ENCODE results near the gene ANKRD16.

DNA sequence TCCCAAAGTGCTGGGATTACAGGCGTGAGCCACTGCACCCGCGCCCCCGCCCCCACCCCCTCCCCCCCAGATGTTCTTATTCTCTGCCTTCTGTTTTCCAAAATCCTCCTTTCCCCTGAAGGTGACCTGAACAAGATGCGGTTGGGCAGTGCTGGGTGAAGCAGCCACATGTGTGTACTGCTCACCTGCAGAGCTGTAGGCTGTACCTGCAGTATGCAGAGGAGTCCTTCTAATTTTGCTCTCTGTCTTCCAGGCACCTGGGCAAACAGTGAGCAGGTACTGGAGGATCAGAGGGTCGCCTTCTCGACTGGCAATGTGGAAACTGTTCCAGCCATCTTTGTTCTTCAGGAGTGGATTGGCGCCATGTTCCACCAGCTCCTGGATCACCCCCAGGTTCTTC, 2.1 kb downstream of the ANKRD16 start:
- TF ChIP-seq, protein P1, sequence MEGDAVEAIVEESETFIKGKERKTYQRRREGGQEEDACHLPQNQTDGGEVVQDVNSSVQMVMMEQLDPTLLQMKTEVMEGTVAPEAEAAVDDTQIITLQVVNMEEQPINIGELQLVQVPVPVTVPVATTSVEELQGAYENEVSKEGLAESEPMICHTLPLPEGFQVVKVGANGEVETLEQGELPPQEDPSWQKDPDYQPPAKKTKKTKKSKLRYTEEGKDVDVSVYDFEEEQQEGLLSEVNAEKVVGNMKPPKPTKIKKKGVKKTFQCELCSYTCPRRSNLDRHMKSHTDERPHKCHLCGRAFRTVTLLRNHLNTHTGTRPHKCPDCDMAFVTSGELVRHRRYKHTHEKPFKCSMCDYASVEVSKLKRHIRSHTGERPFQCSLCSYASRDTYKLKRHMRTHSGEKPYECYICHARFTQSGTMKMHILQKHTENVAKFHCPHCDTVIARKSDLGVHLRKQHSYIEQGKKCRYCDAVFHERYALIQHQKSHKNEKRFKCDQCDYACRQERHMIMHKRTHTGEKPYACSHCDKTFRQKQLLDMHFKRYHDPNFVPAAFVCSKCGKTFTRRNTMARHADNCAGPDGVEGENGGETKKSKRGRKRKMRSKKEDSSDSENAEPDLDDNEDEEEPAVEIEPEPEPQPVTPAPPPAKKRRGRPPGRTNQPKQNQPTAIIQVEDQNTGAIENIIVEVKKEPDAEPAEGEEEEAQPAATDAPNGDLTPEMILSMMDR (IDR thresholded peaks at IDR 0.05; ENCODE audit: insufficient read depth, low read depth, low read length) = no peak
- no peak for TF ChIP-seq EZH2 (IDR thresholded peaks at IDR 0.05; ENCODE audit: insufficient read depth, low read length)

Measured in astrocyte (in vitro differentiated cells and primary cell).